ENCODE measurements around the gene SLC35F3. TPM values are rescaled to one million over a fixed set of nuclear protein-coding genes. Genes with fewer than 3 reads are reported as not detected.

SLC35F3 gene
- total RNA-seq, 4 donors from 2014 or later, result 1.7 TPM; not detected in 3

- H3K27ac ChIP-seq, result no peak overlapping the region
- TF ChIP-seq POLR2A (IDR thresholded peaks at IDR 0.05) (no peak), CTCF (IDR thresholded peaks at IDR 0.05) (no peak)
Measured at GRCh38 chr1:234067581-234068337, 163.3 kb downstream of the SLC35F3 start.

GRCh38 chr1:234069760-234070159 is 165.3 kb downstream of the SLC35F3 start:
- DNase-seq, result no peak
- H3K4me1 ChIP-seq, result no peaks in the 10 kb centered on the region
- no peaks in the 10 kb centered on the region for H3K9me3 ChIP-seq
- TF ChIP-seq CTCF (IDR thresholded peaks at IDR 0.05), result no peak
- TF ChIP-seq POLR2A (IDR thresholded peaks at IDR 0.05), result no peak
- no peak overlapping the region for H3K27ac ChIP-seq
- no peaks in the 10 kb centered on the region for H3K27me3 ChIP-seq
- no peaks in the 10 kb centered on the region for H3K36me3 ChIP-seq
- H3K4me3 ChIP-seq, result no peak overlapping the region

More at GRCh38 chr1:234067581-234068337, 163.3 kb downstream of the SLC35F3 start:
- Histone ChIP-seq H3K4me1 (no peaks in the 10 kb centered on the region), H3K9me3 (no peaks in the 10 kb centered on the region), H3K4me3 (no peak overlapping the region), H3K36me3 (no peaks in the 10 kb centered on the region), H3K27me3 (no peaks in the 10 kb centered on the region)
- no peak for DNase-seq

- Histone ChIP-seq H3K27me3 (no peaks in the 10 kb centered on the region), H3K4me1 (no peaks in the 10 kb centered on the region), H3K9me3 (no peaks in the 10 kb centered on the region), H3K4me3 (no peak overlapping the region), H3K27ac (no peak overlapping the region), H3K36me3 (no peaks in the 10 kb centered on the region)
- no peak for DNase-seq
- TF ChIP-seq POLR2A (IDR thresholded peaks at IDR 0.05) (no peak), CTCF (IDR thresholded peaks at IDR 0.05) (no peak)
Measured at GRCh38 chr1:234072793-234073192, 168.3 kb downstream of the SLC35F3 start.

GRCh38 chr1:234078143-234078542 is 173.7 kb downstream of the SLC35F3 start:
- DNase-seq, result no peak
- no peaks in the 10 kb centered on the region for H3K27me3 ChIP-seq
- no peak overlapping the region for H3K27ac ChIP-seq
- no peaks in the 10 kb centered on the region for H3K4me1 ChIP-seq
- H3K36me3 ChIP-seq, result no peaks in the 10 kb centered on the region
- no peak for TF ChIP-seq CTCF (IDR thresholded peaks at IDR 0.05)
- TF ChIP-seq POLR2A (IDR thresholded peaks at IDR 0.05), result no peak
- H3K9me3 ChIP-seq, result no peaks in the 10 kb centered on the region
- H3K4me3 ChIP-seq, result no peak overlapping the region

GRCh38 chr1:234079896-234080295 is 175.4 kb downstream of the SLC35F3 start:
- DNase-seq, result no peak
- TF ChIP-seq CTCF (IDR thresholded peaks at IDR 0.05) (no peak), POLR2A (IDR thresholded peaks at IDR 0.05) (no peak)
- Histone ChIP-seq H3K9me3 (no peaks in the 10 kb centered on the region), H3K27me3 (no peaks in the 10 kb centered on the region), H3K36me3 (no peaks in the 10 kb centered on the region), H3K4me1 (no peaks in the 10 kb centered on the region), H3K4me3 (no peak overlapping the region), H3K27ac (no peak overlapping the region)

Measured in Peyer's patch (tissue), 4 donors.